DOHH2 (cell line): ENCODE data around the gene JARID2.

Source experiments
- EZH2phosphoT487 ChIP-seq: fragments of 200-600 bp; sonication (generic); IDR thresholded peaks from 2 replicates; pipeline ENCODE4 v1.6.1; 2017; ENCODE audit warnings: borderline replicate concordance, mild to moderate bottlenecking, antibody characterized with exemption, low read length, moderate library complexity, mixed read lengths
- TF ChIP-seq, protein P1 (sequence below): fragments of 200-600 bp; sonication (generic); IDR thresholded peaks from one replicate; pipeline ENCODE4 v1.5.1; 2014; ENCODE audit warnings: antibody characterized with exemption, mild to moderate bottlenecking, low read depth, low read length; ENCODE audit not compliant: poor library complexity, severe bottlenecking

DNA sequence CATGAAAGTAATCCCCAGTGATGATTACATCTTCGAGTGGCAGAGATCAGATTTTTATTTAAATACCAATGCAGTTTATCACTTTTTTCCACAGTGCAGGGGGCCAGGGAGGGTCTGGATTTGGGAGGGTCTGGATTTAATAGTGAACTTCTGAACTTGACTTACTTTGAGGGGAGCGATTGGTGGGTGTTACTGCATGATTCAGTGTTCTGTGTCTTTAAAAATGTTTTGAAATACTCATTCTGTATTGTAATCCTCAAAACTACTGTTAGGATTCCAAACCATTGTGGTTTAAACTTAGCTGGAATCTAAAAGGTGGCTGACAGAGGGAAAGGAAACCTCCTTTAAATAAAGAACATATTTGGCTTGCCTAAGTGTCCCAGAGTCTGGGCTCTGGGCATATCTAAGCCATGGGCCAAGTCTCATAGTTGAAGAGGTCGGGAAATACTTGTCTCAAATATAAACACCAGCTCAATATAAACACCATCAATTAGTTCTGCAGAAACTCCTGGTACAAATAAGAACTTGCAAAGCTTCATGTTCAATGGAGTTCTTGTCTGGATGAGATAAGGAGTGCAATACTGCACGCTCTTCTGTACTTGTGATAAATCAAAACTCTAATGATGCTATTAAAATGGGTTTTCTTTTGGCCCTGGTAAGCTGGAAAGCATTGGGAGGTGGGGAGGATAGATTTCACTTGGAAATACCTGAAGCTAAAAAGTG lies 14.4 kb downstream of the JARID2 start:
- TF ChIP-seq, protein P1, sequence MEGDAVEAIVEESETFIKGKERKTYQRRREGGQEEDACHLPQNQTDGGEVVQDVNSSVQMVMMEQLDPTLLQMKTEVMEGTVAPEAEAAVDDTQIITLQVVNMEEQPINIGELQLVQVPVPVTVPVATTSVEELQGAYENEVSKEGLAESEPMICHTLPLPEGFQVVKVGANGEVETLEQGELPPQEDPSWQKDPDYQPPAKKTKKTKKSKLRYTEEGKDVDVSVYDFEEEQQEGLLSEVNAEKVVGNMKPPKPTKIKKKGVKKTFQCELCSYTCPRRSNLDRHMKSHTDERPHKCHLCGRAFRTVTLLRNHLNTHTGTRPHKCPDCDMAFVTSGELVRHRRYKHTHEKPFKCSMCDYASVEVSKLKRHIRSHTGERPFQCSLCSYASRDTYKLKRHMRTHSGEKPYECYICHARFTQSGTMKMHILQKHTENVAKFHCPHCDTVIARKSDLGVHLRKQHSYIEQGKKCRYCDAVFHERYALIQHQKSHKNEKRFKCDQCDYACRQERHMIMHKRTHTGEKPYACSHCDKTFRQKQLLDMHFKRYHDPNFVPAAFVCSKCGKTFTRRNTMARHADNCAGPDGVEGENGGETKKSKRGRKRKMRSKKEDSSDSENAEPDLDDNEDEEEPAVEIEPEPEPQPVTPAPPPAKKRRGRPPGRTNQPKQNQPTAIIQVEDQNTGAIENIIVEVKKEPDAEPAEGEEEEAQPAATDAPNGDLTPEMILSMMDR, result no peak
- no peak for TF ChIP-seq EZH2phosphoT487
